GM12891 (cell line): ENCODE data around the gene CYP4Z1.
"Not testable (repeated sequence)": the region's sequence is repeated elsewhere in the genome, so short reads cannot be mapped to it uniquely, and the experiment has no call there.

ENCODE experiments used
- DNase-seq: peaks from one replicate; pipeline ENCODE4 v3.0.0; 2011; ENCODE audit warnings: low spot score; ENCODE audit not compliant: insufficient read length
- FAIRE-seq: peaks from 2 replicates; lab custom pipeline; 2011; peaks lifted over from hg19 to GRCh38; lab: Jason Lieb, UNC
- PAX5 ChIP-seq: IDR thresholded peaks from 2 replicates; pipeline ENCODE4 v1.6.1; 2011; ENCODE audit warnings: low read length, moderate library complexity, mild to moderate bottlenecking; ENCODE audit not compliant: insufficient read depth, severe bottlenecking
- POLR2A ChIP-seq: IDR thresholded peaks from 2 replicates; pipeline ENCODE4 v1.6.1; 2011; ENCODE audit warnings: low read depth, low read length, control low read depth
- POLR2AphosphoS5 ChIP-seq: IDR thresholded peaks from 2 replicates; pipeline ENCODE4 v1.6.1; 2011; ENCODE audit warnings: low read depth, low read length, control low read depth
- POU2F2 ChIP-seq: IDR thresholded peaks from 2 replicates; pipeline ENCODE4 v1.6.1; 2011; ENCODE audit warnings: low read depth, mild to moderate bottlenecking, control low read depth, low read length, moderate library complexity
- SPI1 ChIP-seq: IDR thresholded peaks from 2 replicates; pipeline ENCODE4 v1.6.1; 2011; ENCODE audit warnings: low read depth, low read length, control low read depth
- TAF1 ChIP-seq: IDR thresholded peaks from 2 replicates; pipeline ENCODE4 v1.6.1; 2011; ENCODE audit warnings: low read depth, low read length, control low read depth

CYP4Z1 gene

GRCh38 chr1:47137198-47137597 lies 70.2 kb downstream of the CYP4Z1 start, which contains the start of gene CYP4A22:
Gene CYP4A22 (plus strand): TSS chr1:47137441. CDS start chr1:47137486, 45 bp downstream.
- no peak for FAIRE-seq
- TF ChIP-seq POLR2A (no peak), POLR2AphosphoS5 (no peak), POU2F2 (no peak), SPI1 (no peak), TAF1 (no peak), PAX5 (no peak)
- no peak for DNase-seq

- no peak for TF ChIP-seq POLR2A
- no peak for TF ChIP-seq PAX5
- TF ChIP-seq POLR2AphosphoS5, result no peak
- TF ChIP-seq TAF1, result no peak
- FAIRE-seq, result no peak
Observed at GRCh38 chr1:47137925-47138615, 71.0 kb downstream of the CYP4Z1 start.

GRCh38 chr1:47140358-47140757 lies 73.3 kb downstream of the CYP4Z1 start:
- DNase-seq, FAIRE-seq: not testable (repeated sequence)

More at GRCh38 chr1:47137925-47138615, 71.0 kb downstream of the CYP4Z1 start:
- DNase-seq, result no peak

GRCh38 chr1:47143654-47144053 lies 76.6 kb downstream of the CYP4Z1 start:
- not testable (repeated sequence) for DNase-seq, FAIRE-seq

- FAIRE-seq, result not testable (repeated sequence)
Observed at GRCh38 chr1:47146495-47146894, 79.5 kb downstream of the CYP4Z1 start.

GRCh38 chr1:47147047-47147785 lies 80.2 kb downstream of the CYP4Z1 start:
- no peak for DNase-seq
- FAIRE-seq, result no peak
- TF ChIP-seq POLR2A (no peak), POU2F2 (no peak), PAX5 (no peak)

More at GRCh38 chr1:47146495-47146894, 79.5 kb downstream of the CYP4Z1 start:
- not testable (repeated sequence) for DNase-seq

- not testable (repeated sequence) for DNase-seq, FAIRE-seq
Observed at GRCh38 chr1:47149162-47149561, 82.1 kb downstream of the CYP4Z1 start.

- FAIRE-seq, DNase-seq: not testable (repeated sequence)
Observed at GRCh38 chr1:47156457-47156856, 89.4 kb downstream of the CYP4Z1 start.

GRCh38 chr1:47157957-47158356 lies 90.9 kb downstream of the CYP4Z1 start:
- not testable (repeated sequence) for FAIRE-seq, DNase-seq

- no peak for FAIRE-seq
- TF ChIP-seq POLR2A (no peak), POLR2AphosphoS5 (no peak)
- DNase-seq, result no peak
Observed at GRCh38 chr1:47160716-47161115, 93.7 kb downstream of the CYP4Z1 start.

- DNase-seq, result no peak
- FAIRE-seq, result no peak
- TF ChIP-seq PAX5 (no peak), POU2F2 (no peak), POLR2AphosphoS5 (no peak), POLR2A (no peak), TAF1 (no peak), SPI1 (no peak)
Observed at GRCh38 chr1:47161298-47162040, 94.4 kb downstream of the CYP4Z1 start.

- FAIRE-seq, result no peak
- TF ChIP-seq TAF1, result no peak
- TF ChIP-seq SPI1, result no peak
- TF ChIP-seq POLR2A, result no peak
- TF ChIP-seq POU2F2, result no peak
- no peak for TF ChIP-seq PAX5
- TF ChIP-seq POLR2AphosphoS5, result no peak
- no peak for DNase-seq
Observed at GRCh38 chr1:47164552-47164951, 97.5 kb downstream of the CYP4Z1 start.
